GM12872 (cell line): ENCODE results near the gene MMAB.

Experiments
- CTCF ChIP-seq: IDR thresholded peaks from 3 replicates; pipeline ENCODE4 v1.5.1; 2011; ENCODE audit warnings: low read depth, mild to moderate bottlenecking, low read length, moderate library complexity; ENCODE audit not compliant: insufficient read depth

Gene MMAB

GRCh38 chr12:109572506-109572845, 828 bp downstream of the MMAB start:
- TF ChIP-seq CTCF = no peak

GRCh38 chr12:109571773-109572505, 1.4 kb downstream of the MMAB start:
- TF ChIP-seq CTCF = no peak

GRCh38 chr12:109568486-109568885, 4.8 kb downstream of the MMAB start:
- TF ChIP-seq CTCF = no peak

- no peak for TF ChIP-seq CTCF
These were observed 5.3 kb downstream of the MMAB start for GRCh38 chr12:109567967-109568366.

- TF ChIP-seq CTCF = no peak
These were observed 6.0 kb downstream of the MMAB start for GRCh38 chr12:109567296-109567695.

GRCh38 chr12:109566424-109566823, 6.9 kb downstream of the MMAB start:
- no peak for TF ChIP-seq CTCF

- TF ChIP-seq CTCF = no peak
These were observed 9.7 kb downstream of the MMAB start for GRCh38 chr12:109563291-109564284.
